HCT116 (cell line): ENCODE results near the gene MRPS34. TPM values are rescaled to one million over a fixed set of nuclear protein-coding genes. Genes with fewer than 3 reads are reported as not detected.

Experiments
- ATAC-seq: fragments of 200-7000 bp; cut with Tn5 transposase; 2 replicates; pipeline ENCODE4 v1.9.1; 2020; ENCODE audit warnings: mild to moderate bottlenecking, moderate library complexity
- BruUV-seq: library from RNA; stranded (reverse); fragments of 400-500 nt; replicated peaks from 2 replicates; lab custom pipeline; 2021; lab: Mats Ljungman, UMichigan
- CTCF ChIA-PET: fragments of 300-600 bp; sonication (Branson Sonifier 250); formaldehyde crosslinking; loops from one replicate; lab custom pipeline; 2021; ENCODE audit warnings: antibody characterized with exemption; lab: Charles Lee
- POLR2A ChIA-PET: fragments of 300-600, 350-600 bp; sonication (Branson Sonifier 250); formaldehyde crosslinking; loops from one replicate; lab custom pipeline; 2021; ENCODE audit warnings: antibody characterized with exemption; lab: Charles Lee
- RAD21 ChIA-PET, 2 experiments: fragments of 300-600 bp; sonication (Branson Sonifier 250); formaldehyde crosslinking; loops; one replicate each; lab custom pipeline; 2023; ENCODE audit warnings: low total read pairs in 2 of 2; ENCODE audit not compliant: uncharacterized antibody in 2 of 2, unreplicated experiment in 2 of 2, low non-redundant PET in 1 of 2; lab: Charles Lee
- DNase-seq: peaks from one replicate; pipeline ENCODE4 v3.0.0-alpha.2; 2010; ENCODE audit warnings: low read depth, low spot score
- H2AFZ ChIP-seq: fragments of 200-600 bp; shearing (Covaris generic), sonication (generic); 2 replicates; pipeline ENCODE4 v1.6.1; 2017; ENCODE audit warnings: low read depth, mixed run types, mixed read lengths, antibody characterized with exemption, low read length; ENCODE audit not compliant: poor library complexity, severe bottlenecking
- H3K27ac ChIP-seq: 2 replicates; pipeline ENCODE4 v1.5.1; 2012; ENCODE audit warnings: low read depth, low read length
- H3K27me3 ChIP-seq: fragments of 200-600 bp; sonication (generic); 2 replicates; pipeline ENCODE4 v1.6.1; 2016; ENCODE audit warnings: mixed run types, low read length, mixed read lengths; ENCODE audit not compliant: insufficient read depth
- H3K36me3 ChIP-seq, 2 experiments: fragments of 200-500 bp in 1 of 2; fragments of 200-600 bp in 1 of 2; sonication (Bioruptor generic) in 1 of 2; sonication (generic) in 1 of 2; 2 replicates each; pipeline versions ENCODE4 v1.5.1 to v1.6.1; 2014 to 2016; ENCODE audit warnings: low read length in 2 of 2, inconsistent platforms in 1 of 2, mixed read lengths in 1 of 2, mixed run types in 1 of 2; ENCODE audit not compliant: insufficient read depth in 2 of 2, control insufficient read depth in 1 of 2
- H3K4me1 ChIP-seq, 2 experiments: fragments of 200-600 bp in 1 of 2; sonication (generic) in 1 of 2; 2 replicates each; pipeline versions ENCODE4 v1.5.1 to v1.6.1; 2012 to 2017; ENCODE audit warnings: low read length in 2 of 2, inconsistent platforms in 1 of 2, mild to moderate bottlenecking in 1 of 2, mixed read lengths in 1 of 2, mixed run types in 1 of 2, moderate library complexity in 1 of 2; ENCODE audit not compliant: insufficient read depth in 2 of 2, control insufficient read depth in 1 of 2
- H3K4me2 ChIP-seq: fragments of 200-600 bp; sonication (generic); 2 replicates; pipeline ENCODE4 v1.6.1; 2017; ENCODE audit warnings: mixed run types, low read length, mixed read lengths
- H3K4me3 ChIP-seq, 2 experiments: fragments of 200-600 bp in 1 of 2; sonication (generic) in 1 of 2; replicated peaks in 1 of 2; 2 replicates each; pipeline ENCODE4 v1.5.1; 2011 to 2016; ENCODE audit warnings: low read length in 2 of 2, control low read depth in 1 of 2, low read depth in 1 of 2, mild to moderate bottlenecking in 1 of 2, mixed read lengths in 1 of 2, mixed run types in 1 of 2
- H3K79me2 ChIP-seq: fragments of 200-600 bp; sonication (generic); 2 replicates; pipeline ENCODE4 v1.6.1; 2017; ENCODE audit warnings: mild to moderate bottlenecking, mixed run types, low read length, moderate library complexity, mixed read lengths; ENCODE audit not compliant: insufficient read depth
- H3K9ac ChIP-seq: fragments of 200-600 bp; sonication (generic); 2 replicates; pipeline ENCODE4 v1.6.1; 2016; ENCODE audit warnings: low read length, mixed read lengths
- H3K9me2 ChIP-seq: fragments of 200-600 bp; sonication (generic), shearing (Covaris generic); 2 replicates; pipeline ENCODE4 v1.6.1; 2017; ENCODE audit warnings: mixed run types, mild to moderate bottlenecking, moderate library complexity; ENCODE audit not compliant: insufficient read depth
- H3K9me3 ChIP-seq, 2 experiments: fragments of 200-500 bp in 1 of 2; fragments of 200-600 bp in 1 of 2; sonication (Bioruptor generic) in 1 of 2; sonication (generic) in 1 of 2; 2 replicates each; pipeline ENCODE4 v1.6.1; 2014 to 2017; ENCODE audit warnings: low read length in 2 of 2, mixed read lengths in 2 of 2, inconsistent platforms in 1 of 2, low read depth in 1 of 2, mild to moderate bottlenecking in 1 of 2, mixed run types in 1 of 2, moderate library complexity in 1 of 2; ENCODE audit not compliant: control insufficient read depth in 1 of 2, insufficient read depth in 1 of 2
- H4K20me1 ChIP-seq: fragments of 200-600 bp; sonication (generic), shearing (Covaris generic); 2 replicates; pipeline ENCODE4 v1.6.1; 2017; ENCODE audit warnings: mixed run types, mild to moderate bottlenecking, moderate library complexity; ENCODE audit not compliant: insufficient read depth
- ATF3 ChIP-seq: IDR thresholded peaks from 2 replicates; pipeline ENCODE4 v1.6.1; 2012
- CEBPB ChIP-seq: IDR thresholded peaks from 2 replicates; pipeline ENCODE4 v1.6.1; 2012; ENCODE audit warnings: low read depth
- CTCF ChIP-seq, 3 experiments: fragments of 200-600 bp in 1 of 3; sonication (generic) in 1 of 3; IDR thresholded peaks in 2 of 3; conservative IDR thresholded peaks in 1 of 3; 2 replicates each; pipeline ENCODE4 v1.5.1; 2012 to 2017; ENCODE audit warnings: low read depth in 2 of 3, low read length in 2 of 3, antibody characterized with exemption in 1 of 3, borderline replicate concordance in 1 of 3, control low read depth in 1 of 3, mild to moderate bottlenecking in 1 of 3, mixed read lengths in 1 of 3, mixed run types in 1 of 3, moderate library complexity in 1 of 3; ENCODE audit not compliant: insufficient read depth in 1 of 3
- ELF1 ChIP-seq: IDR thresholded peaks from 2 replicates; pipeline ENCODE4 v1.6.1; 2012; ENCODE audit warnings: low read depth, borderline replicate concordance
- EZH2 ChIP-seq: fragments of 200-600 bp; sonication (generic); IDR thresholded peaks from 2 replicates; pipeline ENCODE4 v1.6.1; 2017; ENCODE audit warnings: antibody characterized with exemption, mixed run types
- EZH2phosphoT487 ChIP-seq: fragments of 200-600 bp; IDR thresholded peaks from 2 replicates; pipeline ENCODE4 v1.6.1; 2018; ENCODE audit warnings: antibody characterized with exemption, borderline replicate concordance
- FOSL1 ChIP-seq: IDR thresholded peaks from 2 replicates; pipeline ENCODE4 v1.6.1; 2012; ENCODE audit warnings: low read depth
- JUND ChIP-seq: IDR thresholded peaks from 2 replicates; pipeline ENCODE4 v1.6.1; 2012
- MAX ChIP-seq: IDR thresholded peaks from 2 replicates; pipeline ENCODE4 v1.6.1; 2012
- POLR2A ChIP-seq: IDR thresholded peaks from 2 replicates; pipeline ENCODE4 v1.7.0; 2011; ENCODE audit warnings: borderline replicate concordance; ENCODE audit not compliant: insufficient read depth, insufficient read length; ENCODE audit errors: extremely low read depth
- POLR2AphosphoS5 ChIP-seq: IDR thresholded peaks from 2 replicates; pipeline ENCODE4 v1.6.1; 2011; ENCODE audit warnings: mild to moderate bottlenecking, low read depth, low read length, moderate library complexity
- RAD21 ChIP-seq: IDR thresholded peaks from 2 replicates; pipeline ENCODE4 v1.6.1; 2012; ENCODE audit warnings: low read depth, mild to moderate bottlenecking
- REST ChIP-seq: IDR thresholded peaks from 2 replicates; pipeline ENCODE4 v1.6.1; 2012; ENCODE audit warnings: low read depth
- SIN3A ChIP-seq: IDR thresholded peaks from 2 replicates; pipeline ENCODE4 v1.6.1; 2012; ENCODE audit warnings: low read depth
- SP1 ChIP-seq: IDR thresholded peaks from 2 replicates; pipeline ENCODE4 v1.6.1; 2012; ENCODE audit warnings: low read depth
- SRF ChIP-seq: IDR thresholded peaks from 2 replicates; pipeline ENCODE4 v1.6.1; 2012; ENCODE audit warnings: low read depth
- TCF7L2 ChIP-seq: IDR thresholded peaks from 2 replicates; pipeline ENCODE4 v1.7.0; 2011; ENCODE audit warnings: borderline replicate concordance, inconsistent platforms; ENCODE audit not compliant: insufficient read depth, insufficient read length; ENCODE audit errors: extremely low read depth
- YY1 ChIP-seq: IDR thresholded peaks from 2 replicates; pipeline ENCODE4 v1.6.1; 2011; ENCODE audit warnings: low read length, low read depth, moderate library complexity, mild to moderate bottlenecking; ENCODE audit not compliant: insufficient replicate concordance; ENCODE audit errors: extremely low read depth
- ZNF274 ChIP-seq: fragments of 200-500 bp; sonication (Bioruptor generic); IDR thresholded peaks from 2 replicates; pipeline ENCODE4 v1.6.1; 2014; ENCODE audit warnings: mild to moderate bottlenecking, low read depth, low read length, inconsistent platforms
- intact Hi-C: fragments of 100-400 bp; cut with micrococcal nuclease; formaldehyde crosslinking; loops from 2 replicates; pipeline ENCODE4 v1.10.0; 2022
- total RNA-seq: library from RNA; stranded (reverse); gene quantifications from one replicate; pipeline ENCODE4 v1.2.1, GENCODE V29; 2021; ENCODE audit not compliant: unreplicated experiment

Gene MRPS34
- total RNA-seq, 1 experiment from 2014 or later: 200 TPM

GRCh38 chr16:1752853-1753252 lies 20.1 kb downstream of the MRPS34 start (continued):
- no peak for TF ChIP-seq POLR2AphosphoS5
- no peak for TF ChIP-seq FOSL1

GRCh38 chr16:1751946-1752345 lies 21.0 kb downstream of the MRPS34 start:
- RAD21 ChIA-PET: no interaction called here
- Histone ChIP-seq H4K20me1 (no peaks in the 10 kb centered on the region), H3K79me2 (no peaks in the 10 kb centered on the region), H3K4me1 (no peaks in the 10 kb centered on the region), H3K27ac (no peak overlapping the region), H3K4me3 (no peak overlapping the region), H3K9me3 (no peaks in the 10 kb centered on the region), H3K27me3 (no peaks in the 10 kb centered on the region), H3K36me3 (peaks cover 10 to 20% of the 10 kb centered on the region in 2 experiments; a peak in 3 of 4 replicates), H3K9ac (no peak overlapping the region), H3K9me2 (no peaks in the 10 kb centered on the region), H3K4me2 (no peak overlapping the region), H2AFZ (no peak overlapping the region)
- TF ChIP-seq SRF: no peak
- no peak for TF ChIP-seq ATF3
- TF ChIP-seq MAX: no peak
- TF ChIP-seq ZNF274: no peak
- TF ChIP-seq EZH2: no peak
- TF ChIP-seq RAD21: no peak
- no peak for TF ChIP-seq REST
- no peak for TF ChIP-seq JUND
- TF ChIP-seq SIN3A: no peak
- TF ChIP-seq CEBPB: no peak
- no peak for TF ChIP-seq EZH2phosphoT487
- TF ChIP-seq YY1: no peak
- TF ChIP-seq POLR2AphosphoS5: no peak
- no peak for TF ChIP-seq SP1
- no peak for TF ChIP-seq TCF7L2
- no peak for TF ChIP-seq FOSL1
- no peak for TF ChIP-seq ELF1
- no peak for TF ChIP-seq CTCF (IDR thresholded peaks at IDR 0.05 in 2 of 3, conservative IDR thresholded peaks at IDR 0.05 in 1 of 3; ENCODE audit: borderline replicate concordance in 1 of 3, insufficient read depth in 1 of 3, low read depth in 2 of 3, low read length in 2 of 3)
- TF ChIP-seq POLR2A: no peak
- intact Hi-C loops: no loop called here
- CTCF ChIA-PET: no interaction called here
- no peak for DNase-seq
- no peak for ATAC-seq
- POLR2A ChIA-PET: no interaction called here
- no TSS peak for BruUV-seq
